Measurements from ENCODE around the gene ST3GAL3.

GRCh38 chr1:43970502-43970901 lies 263.2 kb downstream of the ST3GAL3 start:
- no peak for TF ChIP-seq CTCF (conservative IDR thresholded peaks at IDR 0.05 in 1 of 2, IDR thresholded peaks at IDR 0.05 in 1 of 2; ENCODE audit: low read depth in 1 of 2, low read length in 2 of 2)
- TF ChIP-seq EZH2 (IDR thresholded peaks at IDR 0.05; ENCODE audit: low read length, missing control alignments) = no peak
